Kidney epithelial cell (primary cell): ENCODE results near the gene AHNAK2. TPM values are rescaled to one million over a fixed set of nuclear protein-coding genes. Genes with fewer than 3 reads are reported as not detected.
A peak's percentile ranks its signal among the peaks of the same experiment; 100 is the strongest.

Experiments used
- DNase-seq: peaks from one replicate; pipeline ENCODE4 v3.0.0-alpha.2; 2010; ENCODE audit warnings: low read depth
- H3K27me3 ChIP-seq: 2 replicates; pipeline ENCODE4 v1.6.0; 2011; ENCODE audit warnings: low read length; ENCODE audit not compliant: control insufficient read depth, insufficient read depth
- H3K36me3 ChIP-seq: 2 replicates; pipeline ENCODE4 v1.5.1; 2011; ENCODE audit warnings: low read length; ENCODE audit not compliant: control insufficient read depth, insufficient read depth
- H3K4me3 ChIP-seq: 2 replicates; pipeline ENCODE4 v1.5.1; 2011; ENCODE audit warnings: low read depth, mild to moderate bottlenecking, control low read depth, low read length
- CTCF ChIP-seq: IDR thresholded peaks from 2 replicates; pipeline ENCODE4 v1.5.1; 2011; ENCODE audit warnings: mild to moderate bottlenecking, moderate library complexity, low read length, control low read depth, inconsistent platforms; ENCODE audit not compliant: insufficient read depth, poor library complexity, severe bottlenecking
- total RNA-seq: library from RNA; depleted of rRNA; stranded (reverse); fragments of >200 nt; gene quantifications from 2 replicates; pipeline ENCODE4 v1.2.3, GENCODE V29; 2015

Gene AHNAK2
- total RNA-seq, 1 donor from 2014 or later, result 121 TPM

GRCh38 chr14:104986487-104987164, 8.5 kb upstream of the AHNAK2 start:
- Histone ChIP-seq H3K4me3 (peak overlapping the region; percentile 59), H3K27me3 (no peaks in the 10 kb centered on the region), H3K36me3 (no peaks in the 10 kb centered on the region)
- no peak for DNase-seq
- TF ChIP-seq CTCF, result no peak

GRCh38 chr14:104985675-104986486, 7.7 kb upstream of the AHNAK2 start, which contains the start of gene CLBA1:
CLBA1 (plus strand) TSS chr14:104985788; CDS start chr14:104986432, 644 bp downstream.
- Histone ChIP-seq H3K27me3 (no peaks in the 10 kb centered on the region), H3K4me3 (peak within 1 kb of the TSS; percentile 59), H3K36me3 (no peaks in the 10 kb centered on the region)
- TF ChIP-seq CTCF, result no peak
- DNase-seq, result no peak

GRCh38 chr14:104984056-104984894, 6.1 kb upstream of the AHNAK2 start:
- H3K27me3 ChIP-seq, result no peaks in the 10 kb centered on the region
- no peak for DNase-seq
- no peaks in the 10 kb centered on the region for H3K36me3 ChIP-seq
- no peak for TF ChIP-seq CTCF
- no peak overlapping the region for H3K4me3 ChIP-seq

GRCh38 chr14:104983231-104983721, 5.1 kb upstream of the AHNAK2 start:
- no peak for TF ChIP-seq CTCF
- Histone ChIP-seq H3K27me3 (no peaks in the 10 kb centered on the region), H3K4me3 (no peak overlapping the region), H3K36me3 (no peaks in the 10 kb centered on the region)
- DNase-seq, result no peak

- Histone ChIP-seq H3K36me3 (no peaks in the 10 kb centered on the region), H3K4me3 (no peak overlapping the region), H3K27me3 (no peaks in the 10 kb centered on the region)
- no peak for TF ChIP-seq CTCF
- DNase-seq, result no peak
These were observed 4.5 kb upstream of the AHNAK2 start for GRCh38 chr14:104982548-104983230.
